Lower lobe of right lung (tissue), 1 donor: ENCODE results near the gene UTP4. TPM values are rescaled to one million over a fixed set of nuclear protein-coding genes. Genes with fewer than 3 reads are reported as not detected.

ENCODE experiments used
- total RNA-seq: library from RNA; stranded (reverse); fragmentation: NEBNext Ultra II Directional; extraction: Animal tissue kit (Norgen Biotek cat#: 25700); gene quantifications from one replicate; pipeline ENCODE4 v1.2.1, GENCODE V29; 2021
- donor health status: DM: no; HTN: yes; CAD: no; lungs with severe emphysema.

The UTP4 gene
- total RNA-seq, 1 donor from 2014 or later = 26.4 TPM

Other genes starting within 250 kb of the UTP4 start
- gene HAS3, start 27.0 kb upstream of the UTP4 start, total RNA-seq = 12.6 TPM
- 126 TPM for gene CHTF8, start 61 bp upstream of the UTP4 start, total RNA-seq
- gene SNTB2, start 54.5 kb downstream of the UTP4 start, total RNA-seq = 36.1 TPM
- 24.5 TPM for gene VPS4A, start 178.7 kb downstream of the UTP4 start, total RNA-seq
- gene PDF, start 197.9 kb downstream of the UTP4 start, total RNA-seq = 6.3 TPM
- 31.1 TPM for gene COG8, start 206.9 kb downstream of the UTP4 start, total RNA-seq
- gene NIP7, start 207.1 kb downstream of the UTP4 start, total RNA-seq = 18.7 TPM
- 0.77 TPM for gene TMED6, start 219.1 kb downstream of the UTP4 start, total RNA-seq